Immature natural killer cell (primary cell): ENCODE measurements around the gene CALHM3. TPM values are rescaled to one million over a fixed set of nuclear protein-coding genes. Genes with fewer than 3 reads are reported as not detected.

ENCODE experiments used
- DNase-seq, 3 donors: peaks; one replicate each; pipeline ENCODE4 v3.0.0; 2022; ENCODE audit warnings: mixed read lengths in 1 of 3
- H3K27ac Mint-ChIP-seq, 6 donors: one replicate each; pipeline ENCODE4 v1.8.0; 2020; ENCODE audit warnings: mixed read lengths in 6 of 6, mild to moderate bottlenecking in 5 of 6, inconsistent platforms in 4 of 6, moderate library complexity in 3 of 6
- H3K27me3 Mint-ChIP-seq, 3 donors: one replicate each; pipeline ENCODE4 v1.8.0; 2020 to 2021; ENCODE audit warnings: low read depth in 3 of 3, mild to moderate bottlenecking in 3 of 3, mixed read lengths in 3 of 3, moderate library complexity in 3 of 3, inconsistent platforms in 1 of 3
- H3K36me3 Mint-ChIP-seq, 3 donors: one replicate each; pipeline ENCODE4 v1.8.0; 2020; ENCODE audit warnings: mixed read lengths in 3 of 3, inconsistent platforms in 2 of 3, mild to moderate bottlenecking in 2 of 3
- H3K4me1 Mint-ChIP-seq, 2 donors: one replicate each; pipeline ENCODE4 v1.8.0; 2020; ENCODE audit warnings: inconsistent platforms in 2 of 2, mild to moderate bottlenecking in 2 of 2, mixed read lengths in 2 of 2, moderate library complexity in 1 of 2
- H3K4me3 Mint-ChIP-seq, 5 donors: one replicate each; pipeline ENCODE4 v1.8.0; 2020; ENCODE audit warnings: mild to moderate bottlenecking in 5 of 5, mixed read lengths in 5 of 5, inconsistent platforms in 3 of 5, moderate library complexity in 3 of 5
- H3K9me3 Mint-ChIP-seq, 6 donors: one replicate each; pipeline ENCODE4 v1.8.0; 2020; ENCODE audit warnings: mild to moderate bottlenecking in 6 of 6, mixed read lengths in 6 of 6, inconsistent platforms in 4 of 6, moderate library complexity in 3 of 6
- polyA plus RNA-seq, 3 donors: library from polyadenylated mRNA; unstranded; fragments of 300-500 nt; fragmentation: Illumina TruSeq; gene quantifications; one replicate each; pipeline ENCODE4 v1.2.3, GENCODE V29; 2021

CALHM3 gene
- polyA plus RNA-seq, 3 donors from 2014 or later = not detected

- H3K36me3 Mint-ChIP-seq = peaks cover 20 to 65% (median 36%) of the 10 kb centered on the region in 3 donors
- H3K4me1 Mint-ChIP-seq = peaks cover 3 to 10% of the 10 kb centered on the region in 2 donors
- H3K27me3 Mint-ChIP-seq = peaks cover 0 to 2% (median 0%) of the 10 kb centered on the region in 3 donors
- H3K9me3 Mint-ChIP-seq = no peaks in the 10 kb centered on the region
- H3K27ac Mint-ChIP-seq = peak overlapping the region in 4 of 6 donors; percentile 44 to 70 (median 56)
- DNase-seq = no peak
- no peak overlapping the region for H3K4me3 Mint-ChIP-seq
These were observed 49.9 kb downstream of the CALHM3 start for GRCh38 chr10:103428989-103429643.

DNA sequence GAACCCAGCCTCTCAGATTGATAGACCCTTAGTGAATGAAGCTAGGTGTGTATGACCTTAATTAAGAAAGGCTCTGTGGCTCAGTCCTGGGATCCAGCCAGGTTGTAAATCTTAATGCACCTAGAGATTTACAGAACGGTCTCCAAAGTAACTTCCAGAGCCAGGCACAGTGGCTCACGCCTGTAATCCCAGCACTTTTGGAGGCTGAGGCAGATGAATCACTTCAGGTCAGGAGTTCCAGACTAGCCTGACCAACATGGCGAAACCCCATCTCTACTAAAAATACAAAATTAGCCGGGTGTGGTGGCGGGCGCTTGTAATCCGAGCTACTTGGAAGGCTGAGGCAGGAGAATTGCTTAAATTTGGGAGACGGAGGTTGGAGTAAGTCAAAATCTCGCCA lies 51.2 kb downstream of the CALHM3 start:
- Mint-ChIP-seq H3K4me1 (peaks cover 3 to 10% of the 10 kb centered on the region in 2 donors), H3K27ac (no peak overlapping the region)

GRCh38 chr10:103423748-103424147 lies 55.3 kb downstream of the CALHM3 start:
- Mint-ChIP-seq H3K4me1 (peaks cover 0 to under 1% of the 10 kb centered on the region in 2 donors), H3K36me3 (peaks cover 30 to 66% (median 37%) of the 10 kb centered on the region in 3 donors), H3K9me3 (no peaks in the 10 kb centered on the region), H3K27me3 (no peaks in the 10 kb centered on the region), H3K4me3 (no peak overlapping the region), H3K27ac (no peak overlapping the region)
- no peak for DNase-seq

More for the DNA sequence above, 51.2 kb downstream of the CALHM3 start:
- H3K9me3 Mint-ChIP-seq = no peaks in the 10 kb centered on the region
- H3K27me3 Mint-ChIP-seq = peaks cover 0 to 2% (median 0%) of the 10 kb centered on the region in 3 donors
- no peak overlapping the region for H3K4me3 Mint-ChIP-seq
- H3K36me3 Mint-ChIP-seq = peaks cover 24 to 66% (median 40%) of the 10 kb centered on the region in 3 donors
- no peak for DNase-seq

Other genes with a start within 250 kb of the CALHM3 start
- gene RPEL1, start 233.4 kb downstream of the CALHM3 start, polyA plus RNA-seq = not detected
- gene INA, start 202.1 kb downstream of the CALHM3 start, polyA plus RNA-seq = not detected
- 10 to 100 TPM in 1 of 3 donors, 1 to 10 TPM in 2; 7.5 to 11.6 (median 9.1) TPM for gene PCGF6, start 128.1 kb downstream of the CALHM3 start, polyA plus RNA-seq
- 1 to 10 TPM; 2.1 to 3.1 (median 2.8) TPM for gene TAF5, start 111.3 kb downstream of the CALHM3 start, polyA plus RNA-seq
- 100 to 1,000 TPM; 420 to 588 (median 479) TPM for gene ATP5MK, start 82.8 kb downstream of the CALHM3 start, polyA plus RNA-seq
- gene PDCD11, start 82.6 kb downstream of the CALHM3 start, polyA plus RNA-seq = 10 to 100 TPM in 1 of 3 donors, 1 to 10 TPM in 1, under 1 TPM in 1; 0.67 to 12.0 (median 6.6) TPM
- 100 to 1,000 TPM in 1 of 3 donors, 10 to 100 TPM in 2; 43.3 to 125 (median 72.6) TPM for gene CALHM2, start 26.9 kb downstream of the CALHM3 start, polyA plus RNA-seq
- gene CALHM1, start 20.3 kb downstream of the CALHM3 start, polyA plus RNA-seq = under 1 TPM in 2 of 3 donors, not detected in 1; 0.56 to 0.91 TPM
- gene NEURL1, start 14.5 kb upstream of the CALHM3 start, polyA plus RNA-seq = under 1 TPM in 2 of 3 donors, not detected in 1; 0.07 to 0.35 TPM